Spleen (tissue), 11 donors: ENCODE results near the gene SEMA5A. TPM values are rescaled to one million over a fixed set of nuclear protein-coding genes. Genes with fewer than 3 reads are reported as not detected.

Experiments used
- DNase-seq: peaks from one replicate; pipeline ENCODE4 v3.0.0-alpha.2; 2020
- H3K27ac ChIP-seq, 8 donors: fragments of 200-600 bp; sonication (generic) in 7 of 8; 1 replicate in 4 of 8; 2 replicates in 4 of 8; pipeline versions ENCODE4 v1.5.0 to v1.8.0; 2016 to 2021; ENCODE audit warnings: inconsistent platforms in 4 of 8, mild to moderate bottlenecking in 4 of 8, moderate library complexity in 1 of 8
- H3K27me3 ChIP-seq, 7 donors: fragments of 200-600 bp; sonication (generic) in 6 of 7; replicated peaks in 1 of 7; 1 replicate in 4 of 7; 2 replicates in 3 of 7; pipeline versions ENCODE4 v1.5.0 to v1.8.0; 2016 to 2021; ENCODE audit warnings: inconsistent platforms in 3 of 7, mild to moderate bottlenecking in 1 of 7
- H3K36me3 ChIP-seq, 6 donors: fragments of 200-600 bp; sonication (generic) in 5 of 6; 1 replicate in 4 of 6; 2 replicates in 2 of 6; pipeline versions ENCODE4 v1.5.0 to v1.8.0; 2016 to 2021; ENCODE audit warnings: inconsistent platforms in 2 of 6
- H3K4me1 ChIP-seq, 6 donors: fragments of 200-600 bp; sonication (generic) in 5 of 6; 1 replicate in 3 of 6; 2 replicates in 3 of 6; pipeline versions ENCODE4 v1.5.0 to v1.8.0; 2016 to 2021; ENCODE audit warnings: inconsistent platforms in 3 of 6
- H3K4me3 ChIP-seq, 8 donors: fragments of 200-600 bp; sonication (generic) in 7 of 8; 1 replicate in 4 of 8; 2 replicates in 4 of 8; pipeline versions ENCODE4 v1.5.0 to v1.8.0; 2016 to 2021; ENCODE audit warnings: inconsistent platforms in 4 of 8, mild to moderate bottlenecking in 4 of 8, moderate library complexity in 2 of 8
- H3K9me3 ChIP-seq, 8 donors: fragments of 200-600 bp; sonication (generic) in 7 of 8; 1 replicate in 4 of 8; 2 replicates in 4 of 8; pipeline versions ENCODE4 v1.5.0 to v1.8.0; 2016 to 2021; ENCODE audit warnings: inconsistent platforms in 4 of 8
- CTCF ChIP-seq, 11 experiments: fragments of 200-600 bp in 7 of 11; fragments of 450-650 bp in 4 of 11; sonication (generic) in 4 of 11; IDR thresholded peaks in 8 of 11; conservative IDR thresholded peaks in 3 of 11; 1 replicate in 7 of 11; 2 replicates in 4 of 11; pipeline versions ENCODE4 v1.4.0 to v1.8.0; 2016 to 2021; ENCODE audit warnings: antibody characterized with exemption in 11 of 11, inconsistent platforms in 4 of 11, mild to moderate bottlenecking in 1 of 11
- POLR2A ChIP-seq, 3 donors: fragments of 450-650 bp; IDR thresholded peaks; one replicate each; pipeline ENCODE4 v1.5.1; 2017; ENCODE audit warnings: antibody characterized with exemption in 3 of 3, mild to moderate bottlenecking in 1 of 3
- POLR2AphosphoS5 ChIP-seq, 3 donors: sonication (generic); formaldehyde crosslinking; IDR thresholded peaks; one replicate each; pipeline ENCODE4 v1.5.1; 2017; ENCODE audit warnings: antibody characterized with exemption in 3 of 3
- WGBS, 5 donors: extraction: QIAGEN DNeasy Blood & Tissue Kit in 3 of 5; methylation state at CpG; one replicate each; pipeline versions ENCODE4 v1.1.5 to v1.1.7; 2013 to 2018; 5-methylcytosine and 5-hydroxymethylcytosine counted together
- intact Hi-C: fragments of 100-400 bp; cut with DNase I; formaldehyde crosslinking; loops from one replicate; pipeline ENCODE4 v1.15.0; 2023; ENCODE audit warnings: low total_unique reads
- polyA plus RNA-seq, 3 donors: library from polyadenylated mRNA; stranded (reverse); fragments of 200-250 nt; gene quantifications; one replicate each; pipeline ENCODE4 v1.2.1, GENCODE V29; 2013
- total RNA-seq, 7 donors: library from RNA; depleted of rRNA in 3 of 7; stranded (reverse); fragments of >200 nt in 3 of 7; fragmentation: NEBNext Ultra II Directional in 4 of 7; extraction: Animal tissue kit (Norgen Biotek cat#: 25700) in 4 of 7; gene quantifications; one replicate each; pipeline versions ENCODE4 v1.1.0 to v1.2.1, GENCODE V29; 2016 to 2021
- donor health status: healthy with polysubstance abuse.
- donor health status: DM: no; HTN: no; CAD: no; lungs with moderate emphysema.
- donor health status: DM: no; HTN: no; CAD: no.
- donor health status: Bipolar disorder and iron deficiency.
- donor health status: healthy.
- donor health status: DM: no; HTN: no; CAD: no.
- donor health status: DM: yes; HTN: yes; CAD: no.

Gene SEMA5A
- total and polyA plus RNA-seq, 10 donors: 1.4 to 30.9 (median 13.1) TPM

GRCh38 chr5:9390113-9390512 lies 155.8 kb downstream of the SEMA5A start:
- TF ChIP-seq CTCF (IDR thresholded peaks at IDR 0.05 in 8 of 11, conservative IDR thresholded peaks at IDR 0.05 in 3 of 11) (no peak), POLR2A (IDR thresholded peaks at IDR 0.05) (no peak), POLR2AphosphoS5 (IDR thresholded peaks at IDR 0.05) (no peak)
- intact Hi-C loops: no loop called here
- Histone ChIP-seq H3K27ac (no peak overlapping the region), H3K4me3 (no peak overlapping the region), H3K9me3 (peaks cover 0 to 3% (median 0%) of the 10 kb centered on the region in 8 donors), H3K36me3 (no peaks in the 10 kb centered on the region), H3K27me3 (no peaks in the 10 kb centered on the region), H3K4me1 (no peaks in the 10 kb centered on the region)
- DNase-seq: no peak
- WGBS, 5 donors: 36 to 71% (median 53%) methylated on average over 1 of the region's 1 CpG

- intact Hi-C loops: no loop called here
- no peaks in the 10 kb centered on the region for H3K36me3 ChIP-seq
- no peak overlapping the region for H3K27ac ChIP-seq
- no peak for TF ChIP-seq CTCF (IDR thresholded peaks at IDR 0.05 in 8 of 11, conservative IDR thresholded peaks at IDR 0.05 in 3 of 11)
- no peak for TF ChIP-seq POLR2A (IDR thresholded peaks at IDR 0.05)
- TF ChIP-seq POLR2AphosphoS5 (IDR thresholded peaks at IDR 0.05): no peak
- no peak for DNase-seq
- H3K4me1 ChIP-seq: no peaks in the 10 kb centered on the region
- 48 to 64% (median 51%) methylated on average over 5 of the region's 5 CpGs for WGBS, 5 donors
- H3K4me3 ChIP-seq: no peak overlapping the region
- no peaks in the 10 kb centered on the region for H3K27me3 ChIP-seq
- H3K9me3 ChIP-seq: peaks cover 0 to 3% (median 0%) of the 10 kb centered on the region in 8 donors
Observed at GRCh38 chr5:9388941-9389674, 156.8 kb downstream of the SEMA5A start.

DNA sequence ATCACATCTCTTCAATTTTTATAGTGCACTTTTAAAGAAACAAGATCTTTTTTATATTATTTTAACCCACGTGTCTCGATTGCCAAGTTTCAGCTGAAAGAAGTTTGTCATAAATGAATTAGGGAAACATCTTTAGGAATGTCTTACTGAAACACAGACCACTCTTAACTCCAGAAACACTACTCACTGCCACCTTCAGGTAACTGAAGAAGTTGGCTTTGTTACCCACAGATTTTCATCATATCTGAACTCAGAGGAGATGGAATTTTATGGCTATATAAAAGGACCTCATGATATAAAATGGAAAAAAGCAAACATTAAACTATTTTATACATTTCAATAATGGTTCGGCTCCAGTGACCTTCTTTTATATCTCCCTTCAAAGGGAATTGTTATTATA lies 158.0 kb downstream of the SEMA5A start:
- WGBS, 5 donors: 82 to 88% (median 87%) methylated on average over 3 of the region's 3 CpGs
- no peaks in the 10 kb centered on the region for H3K27me3 ChIP-seq
- H3K36me3 ChIP-seq: no peaks in the 10 kb centered on the region
- no peak overlapping the region for H3K4me3 ChIP-seq
- H3K4me1 ChIP-seq: no peaks in the 10 kb centered on the region
- intact Hi-C loops: no loop called here
- H3K27ac ChIP-seq: no peak overlapping the region
- TF ChIP-seq POLR2AphosphoS5 (IDR thresholded peaks at IDR 0.05): no peak
- no peak for TF ChIP-seq CTCF (IDR thresholded peaks at IDR 0.05 in 8 of 11, conservative IDR thresholded peaks at IDR 0.05 in 3 of 11)
- no peak for TF ChIP-seq POLR2A (IDR thresholded peaks at IDR 0.05)
- peaks cover 0 to 3% (median 0%) of the 10 kb centered on the region in 8 donors for H3K9me3 ChIP-seq
- no peak for DNase-seq

DNA sequence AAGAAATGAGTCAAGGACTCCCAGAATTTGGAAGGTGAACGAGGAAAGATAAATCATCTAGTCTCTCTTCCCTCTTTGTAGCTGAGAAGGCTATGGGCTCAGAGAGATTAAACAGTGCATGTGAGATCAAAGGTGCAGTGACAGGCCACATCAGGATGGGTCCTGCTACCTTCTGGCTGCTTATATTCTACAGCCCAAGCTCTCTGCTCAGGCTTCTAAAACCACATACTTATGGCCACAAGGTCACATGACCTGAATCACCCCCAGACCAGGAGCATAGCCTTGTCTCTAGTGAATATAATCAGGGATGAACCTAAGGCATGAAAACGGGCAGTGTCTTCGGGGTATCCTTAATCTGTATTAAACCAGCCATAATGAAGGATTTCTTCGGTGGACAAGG lies 158.9 kb downstream of the SEMA5A start:
- 79 to 88% (median 81%) methylated on average over 4 of the region's 4 CpGs for WGBS, 5 donors
- intact Hi-C loops: no loop called here
- TF ChIP-seq POLR2AphosphoS5 (IDR thresholded peaks at IDR 0.05) (no peak), CTCF (IDR thresholded peaks at IDR 0.05 in 8 of 11, conservative IDR thresholded peaks at IDR 0.05 in 3 of 11) (no peak), POLR2A (IDR thresholded peaks at IDR 0.05) (no peak)
- Histone ChIP-seq H3K27ac (no peak overlapping the region), H3K9me3 (peaks cover 0 to 3% (median 0%) of the 10 kb centered on the region in 8 donors), H3K4me3 (no peak overlapping the region), H3K27me3 (no peaks in the 10 kb centered on the region), H3K4me1 (no peaks in the 10 kb centered on the region), H3K36me3 (no peaks in the 10 kb centered on the region)
- DNase-seq: no peak
